Measurements from ENCODE around the gene NCAM1. TPM values are rescaled to one million over a fixed set of nuclear protein-coding genes. Genes with fewer than 3 reads are reported as not detected.
"Not testable (repeated sequence)": the region's sequence is repeated elsewhere in the genome, so short reads cannot be mapped to it uniquely, and the experiment has no call there.

NCAM1 gene
- total RNA-seq (100 to 1,000 TPM in 1 of 4 donors, 10 to 100 TPM in 3; 64.2 to 124 (median 90.4) TPM), polyA plus RNA-seq (1 to 10 TPM in 2 of 3 donors, under 1 TPM in 1; 0.46 to 9.7 (median 7.2) TPM)

DNA sequence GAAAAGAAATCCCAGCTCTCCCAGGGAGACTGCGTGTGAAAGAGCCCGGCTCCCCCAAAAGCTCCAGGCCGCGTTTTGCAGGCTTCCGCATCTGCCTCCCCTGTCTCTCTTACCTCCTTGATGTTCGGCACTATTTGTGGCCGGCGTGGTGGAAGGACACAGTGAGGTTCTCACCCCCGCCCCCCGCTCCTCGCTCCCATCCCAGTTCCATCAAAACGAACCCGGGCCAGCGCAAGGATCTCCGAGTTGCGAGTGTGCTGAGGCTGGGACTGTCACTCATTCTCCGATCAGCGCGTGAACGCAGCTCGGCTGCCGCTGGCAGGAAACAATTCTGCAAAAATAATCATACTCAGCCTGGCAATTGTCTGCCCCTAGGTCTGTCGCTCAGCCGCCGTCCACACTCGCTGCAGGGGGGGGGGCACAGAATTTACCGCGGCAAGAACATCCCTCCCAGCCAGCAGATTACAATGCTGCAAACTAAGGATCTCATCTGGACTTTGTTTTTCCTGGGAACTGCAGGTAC lies at the start of gene NCAM1:
Gene NCAM1 (plus strand): TSS at position 275 of the 523 bp plus-strand sequence.
- peak; percentile 29 to 72 (median 68) for TF ChIP-seq POLR2AphosphoS5 (IDR thresholded peaks at IDR 0.05)
- TF ChIP-seq EP300 (IDR thresholded peaks at IDR 0.05), result no peak
- intact Hi-C loops (cut with DNase I), result loop anchor here (5.0 to 10.0 kb wide), 7 partner anchors 51 to 669 kb away; no protein-coding TSS in a partner anchor
- Histone ChIP-seq H3K27me3 (peaks cover 0 to 16% (median 0%) of the 10 kb centered on the region in 3 donors), H3K4me3 (peak within 1 kb of the TSS; percentile 57 to 73 (median 68)), H3K9me3 (no peaks in the 10 kb centered on the region), H3K27ac (peak within 1 kb of the TSS; percentile 64 to 77 (median 76)), H3K4me1 (peaks cover 0 to 20% (median 17%) of the 10 kb centered on the region in 4 donors), H3K36me3 (no peaks in the 10 kb centered on the region)
- WGBS, 2 donors, result 1% methylated on average over 28 of the region's 28 CpGs
- peak; percentile 87 for DNase-seq

DNA sequence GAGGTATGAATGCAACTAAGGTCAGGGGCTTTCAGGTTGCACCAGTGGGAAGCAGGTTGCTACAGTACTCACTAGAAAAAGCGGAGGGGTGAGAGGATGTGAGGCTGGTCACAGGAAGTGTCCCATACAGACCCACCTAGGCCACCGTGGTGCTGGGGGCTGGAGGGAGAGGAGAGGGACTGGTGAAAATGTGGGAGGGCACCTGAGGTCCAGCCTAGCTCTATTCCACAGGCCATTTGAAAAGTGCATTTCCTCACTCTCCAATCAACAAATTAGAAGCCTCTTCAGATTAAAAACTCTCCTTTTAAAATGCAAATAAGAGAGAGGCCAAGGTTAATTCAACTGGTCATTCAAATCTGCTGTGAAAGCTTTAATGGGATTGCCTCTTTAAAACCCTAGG lies 38.6 kb upstream of the NCAM1 start:
- 52 to 62% methylated on average over 2 of the region's 2 CpGs for WGBS, 2 donors
- no peak for TF ChIP-seq EP300 (IDR thresholded peaks at IDR 0.05)
- TF ChIP-seq, protein P1, sequence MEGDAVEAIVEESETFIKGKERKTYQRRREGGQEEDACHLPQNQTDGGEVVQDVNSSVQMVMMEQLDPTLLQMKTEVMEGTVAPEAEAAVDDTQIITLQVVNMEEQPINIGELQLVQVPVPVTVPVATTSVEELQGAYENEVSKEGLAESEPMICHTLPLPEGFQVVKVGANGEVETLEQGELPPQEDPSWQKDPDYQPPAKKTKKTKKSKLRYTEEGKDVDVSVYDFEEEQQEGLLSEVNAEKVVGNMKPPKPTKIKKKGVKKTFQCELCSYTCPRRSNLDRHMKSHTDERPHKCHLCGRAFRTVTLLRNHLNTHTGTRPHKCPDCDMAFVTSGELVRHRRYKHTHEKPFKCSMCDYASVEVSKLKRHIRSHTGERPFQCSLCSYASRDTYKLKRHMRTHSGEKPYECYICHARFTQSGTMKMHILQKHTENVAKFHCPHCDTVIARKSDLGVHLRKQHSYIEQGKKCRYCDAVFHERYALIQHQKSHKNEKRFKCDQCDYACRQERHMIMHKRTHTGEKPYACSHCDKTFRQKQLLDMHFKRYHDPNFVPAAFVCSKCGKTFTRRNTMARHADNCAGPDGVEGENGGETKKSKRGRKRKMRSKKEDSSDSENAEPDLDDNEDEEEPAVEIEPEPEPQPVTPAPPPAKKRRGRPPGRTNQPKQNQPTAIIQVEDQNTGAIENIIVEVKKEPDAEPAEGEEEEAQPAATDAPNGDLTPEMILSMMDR (IDR thresholded peaks at IDR 0.05), result no peak
- no peak for TF ChIP-seq POLR2A (IDR thresholded peaks at IDR 0.05)
- no peak for TF ChIP-seq POLR2AphosphoS5 (IDR thresholded peaks at IDR 0.05)
- intact Hi-C loops (cut with DNase I), result no loop called here
- no peaks in the 10 kb centered on the region for H3K9me3 ChIP-seq
- no peak overlapping the region for H3K4me3 ChIP-seq
- H3K27me3 ChIP-seq, result no peaks in the 10 kb centered on the region
- no peaks in the 10 kb centered on the region for H3K4me1 ChIP-seq
- DNase-seq, result no peak
- no peak overlapping the region for H3K27ac ChIP-seq
- H3K36me3 ChIP-seq, result no peaks in the 10 kb centered on the region

DNA sequence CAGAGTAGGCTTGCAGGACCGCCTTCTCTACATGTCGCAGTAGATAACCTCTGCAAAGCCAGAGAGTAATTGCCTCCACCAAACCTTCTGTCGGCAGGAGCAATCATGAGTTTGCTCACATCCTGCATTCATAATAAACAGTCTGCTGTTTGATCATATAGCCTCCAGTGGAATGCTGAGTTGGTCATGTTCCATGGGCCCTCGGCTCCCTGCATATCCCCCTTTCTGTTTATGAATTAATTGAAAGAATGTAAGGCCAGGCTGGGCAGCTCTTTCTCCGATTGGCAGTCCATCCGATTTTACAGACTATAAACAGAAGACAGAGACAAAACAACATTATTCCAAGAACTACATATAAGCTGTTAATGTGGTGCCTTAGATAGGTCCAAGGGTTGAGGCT lies 36.4 kb upstream of the NCAM1 start:
- H3K9me3 ChIP-seq; H3K4me1 ChIP-seq; H3K4me3 ChIP-seq; H3K27ac ChIP-seq; DNase-seq; H3K27me3 ChIP-seq; intact Hi-C loops (cut with DNase I); H3K36me3 ChIP-seq: not testable (repeated sequence)
- WGBS, 2 donors, result 72 to 78% methylated on average over 6 of the region's 6 CpGs

DNA sequence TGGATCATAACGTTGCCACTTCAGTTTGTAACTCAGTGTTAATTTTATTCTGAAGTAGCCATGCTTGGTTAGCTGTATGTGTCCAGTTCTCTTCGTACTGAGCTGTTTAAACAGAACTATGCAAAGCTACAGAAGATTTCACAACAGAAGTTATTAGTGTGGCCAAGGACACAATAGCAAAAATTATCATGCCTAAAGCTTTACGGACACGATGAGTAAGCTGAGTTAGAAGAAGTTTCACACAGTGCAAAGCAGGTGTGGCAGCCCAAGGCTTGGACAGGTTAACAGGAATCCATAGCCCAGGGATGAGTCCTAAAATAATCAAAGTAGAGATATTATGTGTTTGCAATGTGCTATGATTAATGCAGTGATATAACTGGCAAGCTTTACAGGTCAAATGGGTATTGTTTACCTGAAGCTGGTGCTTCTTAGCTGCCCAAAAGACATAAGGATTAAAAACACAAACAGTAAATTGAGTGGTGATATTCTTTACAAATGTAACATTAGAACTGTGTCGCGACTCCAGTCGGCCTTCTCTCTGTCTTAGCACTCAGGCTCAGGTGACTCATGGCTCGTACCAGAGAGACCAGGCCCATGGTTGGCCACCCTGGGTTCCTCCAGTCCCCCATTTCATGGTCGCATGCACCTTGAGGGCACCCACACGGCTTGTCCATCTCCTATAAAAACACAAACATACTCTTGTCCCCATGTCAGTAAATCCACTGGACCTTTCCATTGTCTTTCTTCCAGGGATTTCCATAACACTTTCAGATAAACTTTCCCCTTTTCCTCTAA lies 35.5 kb upstream of the NCAM1 start:
- TF ChIP-seq POLR2A (IDR thresholded peaks at IDR 0.05) (no peak), EP300 (IDR thresholded peaks at IDR 0.05) (no peak), POLR2AphosphoS5 (IDR thresholded peaks at IDR 0.05) (no peak)
- TF ChIP-seq, protein P1 (IDR thresholded peaks at IDR 0.05), result no peak
- no peaks in the 10 kb centered on the region for H3K36me3 ChIP-seq
- 72 to 83% methylated on average over 10 of the region's 10 CpGs for WGBS, 2 donors
- H3K9me3 ChIP-seq, result no peaks in the 10 kb centered on the region
- no peak overlapping the region for H3K27ac ChIP-seq
- H3K4me3 ChIP-seq, result no peak overlapping the region
- H3K4me1 ChIP-seq, result no peaks in the 10 kb centered on the region
- DNase-seq, result no peak
- intact Hi-C loops (cut with DNase I), result no loop called here
- H3K27me3 ChIP-seq, result no peaks in the 10 kb centered on the region

DNA sequence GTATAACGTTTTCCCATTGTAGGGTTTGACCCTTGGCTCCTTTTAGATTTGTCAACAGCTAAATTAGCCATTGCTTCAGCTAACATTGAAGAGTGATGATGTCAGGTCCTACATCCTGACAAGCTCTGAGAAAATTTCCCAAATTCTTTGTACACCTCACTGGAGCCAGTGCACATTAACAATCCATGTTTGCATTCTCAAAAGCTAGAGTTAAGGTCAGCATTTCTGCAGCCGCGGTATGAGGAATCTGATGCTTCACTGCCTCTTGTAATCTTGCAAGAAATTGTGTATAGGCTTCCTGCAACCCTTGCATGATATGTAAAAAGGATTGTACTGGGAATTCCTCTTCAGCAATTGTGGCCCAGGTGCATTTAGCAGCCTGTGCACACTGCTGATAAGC lies 33.1 kb upstream of the NCAM1 start:
- no peaks in the 10 kb centered on the region for H3K9me3 ChIP-seq
- H3K4me3 ChIP-seq, result no peak overlapping the region
- 22 to 63% methylated on average over 3 of the region's 3 CpGs for WGBS, 2 donors
- H3K27me3 ChIP-seq, result no peaks in the 10 kb centered on the region
- no peaks in the 10 kb centered on the region for H3K36me3 ChIP-seq
- DNase-seq, result no peak
- TF ChIP-seq POLR2A (IDR thresholded peaks at IDR 0.05) (no peak), POLR2AphosphoS5 (IDR thresholded peaks at IDR 0.05) (no peak), EP300 (IDR thresholded peaks at IDR 0.05) (no peak)
- TF ChIP-seq, protein P1 (IDR thresholded peaks at IDR 0.05), result no peak
- intact Hi-C loops (cut with DNase I), result no loop called here
- no peaks in the 10 kb centered on the region for H3K4me1 ChIP-seq
- no peak overlapping the region for H3K27ac ChIP-seq

Measured in sigmoid colon (tissue), 7 donors.